Transverse colon (tissue), 4 donors: ENCODE data around the gene TCEA3.

Source experiments
- EP300 ChIP-seq: sonication (generic); formaldehyde crosslinking; IDR thresholded peaks from one replicate; pipeline ENCODE4 v1.6.1; 2017; ENCODE audit warnings: antibody characterized with exemption, low read depth
- POLR2A ChIP-seq: fragments of 450-650 bp; IDR thresholded peaks from one replicate; pipeline ENCODE4 v1.6.1; 2016; ENCODE audit warnings: antibody characterized with exemption, mild to moderate bottlenecking, moderate library complexity
- POLR2AphosphoS5 ChIP-seq, 3 donors: sonication (generic); formaldehyde crosslinking; IDR thresholded peaks; one replicate each; pipeline ENCODE4 v1.6.1; 2016; ENCODE audit warnings: antibody characterized with exemption in 3 of 3
- TF ChIP-seq, protein P1 (sequence below), 5 experiments: fragments of 200-600 bp in 3 of 5; fragments of 450-650 bp in 2 of 5; sonication (generic) in 3 of 5; IDR thresholded peaks; 1 replicate in 2 of 5; 2 replicates in 3 of 5; pipeline ENCODE4 v1.5.1; 2016 to 2017; ENCODE audit warnings: antibody characterized with exemption in 5 of 5, inconsistent platforms in 3 of 5, mild to moderate bottlenecking in 2 of 5, moderate library complexity in 1 of 5

DNA sequence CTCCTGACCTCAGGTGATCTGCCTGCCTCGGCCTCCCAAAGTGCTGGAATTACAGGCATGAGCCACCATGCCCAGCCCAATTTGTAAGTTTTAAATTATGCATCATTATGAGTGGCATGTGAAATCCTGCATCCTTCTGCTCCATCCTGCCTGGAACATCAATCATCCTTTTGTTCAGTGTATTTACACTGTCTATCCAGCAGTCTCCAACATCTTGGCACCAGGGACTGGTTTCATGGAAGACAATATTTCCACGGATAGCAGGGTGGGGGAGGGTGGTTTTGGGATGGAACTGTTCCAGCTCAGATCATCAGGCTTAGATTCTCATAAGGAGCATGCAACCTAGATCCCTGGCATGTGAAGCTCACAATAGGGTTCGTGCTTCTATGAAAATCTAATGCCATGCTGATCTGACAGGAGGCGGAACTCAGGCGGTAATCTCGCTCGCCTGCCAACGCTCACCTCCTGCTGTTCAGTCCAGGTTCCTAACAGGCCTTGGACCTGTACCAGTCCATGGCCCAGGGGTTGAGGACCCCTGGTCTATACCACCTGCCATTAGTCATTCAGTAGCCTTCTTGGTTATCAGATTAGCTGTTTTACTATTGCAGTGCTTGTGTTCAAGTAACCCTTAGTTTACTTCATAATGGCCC lies 22.2 kb upstream of the TCEA3 start:
- TF ChIP-seq, protein P1, sequence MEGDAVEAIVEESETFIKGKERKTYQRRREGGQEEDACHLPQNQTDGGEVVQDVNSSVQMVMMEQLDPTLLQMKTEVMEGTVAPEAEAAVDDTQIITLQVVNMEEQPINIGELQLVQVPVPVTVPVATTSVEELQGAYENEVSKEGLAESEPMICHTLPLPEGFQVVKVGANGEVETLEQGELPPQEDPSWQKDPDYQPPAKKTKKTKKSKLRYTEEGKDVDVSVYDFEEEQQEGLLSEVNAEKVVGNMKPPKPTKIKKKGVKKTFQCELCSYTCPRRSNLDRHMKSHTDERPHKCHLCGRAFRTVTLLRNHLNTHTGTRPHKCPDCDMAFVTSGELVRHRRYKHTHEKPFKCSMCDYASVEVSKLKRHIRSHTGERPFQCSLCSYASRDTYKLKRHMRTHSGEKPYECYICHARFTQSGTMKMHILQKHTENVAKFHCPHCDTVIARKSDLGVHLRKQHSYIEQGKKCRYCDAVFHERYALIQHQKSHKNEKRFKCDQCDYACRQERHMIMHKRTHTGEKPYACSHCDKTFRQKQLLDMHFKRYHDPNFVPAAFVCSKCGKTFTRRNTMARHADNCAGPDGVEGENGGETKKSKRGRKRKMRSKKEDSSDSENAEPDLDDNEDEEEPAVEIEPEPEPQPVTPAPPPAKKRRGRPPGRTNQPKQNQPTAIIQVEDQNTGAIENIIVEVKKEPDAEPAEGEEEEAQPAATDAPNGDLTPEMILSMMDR (IDR thresholded peaks at IDR 0.05), result no peak
- TF ChIP-seq POLR2AphosphoS5 (IDR thresholded peaks at IDR 0.05) (no peak), POLR2A (no peak), EP300 (no peak)
